Kidney epithelial cell (primary cell): ENCODE data around the gene SIAH1. TPM values are rescaled to one million over a fixed set of nuclear protein-coding genes. Genes with fewer than 3 reads are reported as not detected.

Experiments used
- DNase-seq: peaks from one replicate; pipeline ENCODE4 v3.0.0-alpha.2; 2010; ENCODE audit warnings: low read depth
- H3K27me3 ChIP-seq: 2 replicates; pipeline ENCODE4 v1.6.0; 2011; ENCODE audit warnings: low read length; ENCODE audit not compliant: control insufficient read depth, insufficient read depth
- H3K36me3 ChIP-seq: 2 replicates; pipeline ENCODE4 v1.5.1; 2011; ENCODE audit warnings: low read length; ENCODE audit not compliant: control insufficient read depth, insufficient read depth
- H3K4me3 ChIP-seq: 2 replicates; pipeline ENCODE4 v1.5.1; 2011; ENCODE audit warnings: low read depth, mild to moderate bottlenecking, control low read depth, low read length
- total RNA-seq: library from RNA; depleted of rRNA; stranded (reverse); fragments of >200 nt; gene quantifications from 2 replicates; pipeline ENCODE4 v1.2.3, GENCODE V29; 2015
- TF ChIP-seq, protein P1 (sequence below): IDR thresholded peaks from 2 replicates; pipeline ENCODE4 v1.5.1; 2011; ENCODE audit warnings: mild to moderate bottlenecking, moderate library complexity, low read length, control low read depth, inconsistent platforms; ENCODE audit not compliant: insufficient read depth, poor library complexity, severe bottlenecking

Gene SIAH1
- total RNA-seq, 1 donor from 2014 or later: 30.3 TPM

DNA sequence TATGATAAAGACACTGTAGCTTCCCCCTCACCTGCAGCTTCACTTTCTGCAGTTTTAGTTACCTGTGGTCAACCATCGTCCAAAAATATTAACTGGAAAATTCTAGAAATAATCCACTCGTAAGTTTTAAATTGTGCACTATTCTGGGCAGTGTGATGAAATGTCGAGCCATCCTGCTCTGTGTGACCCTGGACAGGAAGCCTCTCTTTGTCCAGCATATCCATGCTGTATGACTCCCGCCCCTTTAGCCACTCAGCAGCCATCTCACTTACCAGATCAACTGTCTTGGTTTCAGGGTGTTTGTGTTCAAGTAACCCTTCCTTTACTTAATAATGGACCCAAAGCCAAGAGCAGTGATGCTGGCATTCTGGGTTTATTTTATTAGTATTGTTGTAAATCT lies 56.1 kb downstream of the SIAH1 start:
- H3K4me3 ChIP-seq: no peak overlapping the region
- no peak for DNase-seq

DNA sequence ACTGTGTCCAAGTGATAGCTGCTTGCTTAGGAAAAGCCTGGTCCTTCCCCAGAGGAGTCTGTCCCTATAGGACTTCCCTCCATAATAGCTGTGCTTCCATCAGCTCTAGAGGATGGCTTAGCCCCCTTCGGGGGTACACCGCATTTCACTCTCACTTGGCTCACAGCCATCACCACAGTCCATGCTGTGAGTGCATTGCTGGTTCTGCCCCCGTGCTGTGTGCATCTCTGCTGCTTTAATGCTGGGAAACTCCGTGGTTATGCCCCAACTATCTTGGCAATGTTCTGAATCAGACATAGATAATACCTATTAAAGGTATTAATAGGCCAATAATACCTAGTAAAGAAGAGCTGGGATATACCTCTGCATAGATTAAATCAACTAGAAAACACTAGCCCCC lies 58.3 kb downstream of the SIAH1 start:
- Histone ChIP-seq H3K36me3 (no peaks in the 10 kb centered on the region), H3K27me3 (no peaks in the 10 kb centered on the region), H3K4me3 (no peak overlapping the region)
- TF ChIP-seq, protein P1, sequence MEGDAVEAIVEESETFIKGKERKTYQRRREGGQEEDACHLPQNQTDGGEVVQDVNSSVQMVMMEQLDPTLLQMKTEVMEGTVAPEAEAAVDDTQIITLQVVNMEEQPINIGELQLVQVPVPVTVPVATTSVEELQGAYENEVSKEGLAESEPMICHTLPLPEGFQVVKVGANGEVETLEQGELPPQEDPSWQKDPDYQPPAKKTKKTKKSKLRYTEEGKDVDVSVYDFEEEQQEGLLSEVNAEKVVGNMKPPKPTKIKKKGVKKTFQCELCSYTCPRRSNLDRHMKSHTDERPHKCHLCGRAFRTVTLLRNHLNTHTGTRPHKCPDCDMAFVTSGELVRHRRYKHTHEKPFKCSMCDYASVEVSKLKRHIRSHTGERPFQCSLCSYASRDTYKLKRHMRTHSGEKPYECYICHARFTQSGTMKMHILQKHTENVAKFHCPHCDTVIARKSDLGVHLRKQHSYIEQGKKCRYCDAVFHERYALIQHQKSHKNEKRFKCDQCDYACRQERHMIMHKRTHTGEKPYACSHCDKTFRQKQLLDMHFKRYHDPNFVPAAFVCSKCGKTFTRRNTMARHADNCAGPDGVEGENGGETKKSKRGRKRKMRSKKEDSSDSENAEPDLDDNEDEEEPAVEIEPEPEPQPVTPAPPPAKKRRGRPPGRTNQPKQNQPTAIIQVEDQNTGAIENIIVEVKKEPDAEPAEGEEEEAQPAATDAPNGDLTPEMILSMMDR: no peak
- no peak for DNase-seq

More for the DNA sequence above, 56.1 kb downstream of the SIAH1 start:
- Histone ChIP-seq H3K27me3 (no peaks in the 10 kb centered on the region), H3K36me3 (no peaks in the 10 kb centered on the region)
- TF ChIP-seq, protein P1: no peak

DNA sequence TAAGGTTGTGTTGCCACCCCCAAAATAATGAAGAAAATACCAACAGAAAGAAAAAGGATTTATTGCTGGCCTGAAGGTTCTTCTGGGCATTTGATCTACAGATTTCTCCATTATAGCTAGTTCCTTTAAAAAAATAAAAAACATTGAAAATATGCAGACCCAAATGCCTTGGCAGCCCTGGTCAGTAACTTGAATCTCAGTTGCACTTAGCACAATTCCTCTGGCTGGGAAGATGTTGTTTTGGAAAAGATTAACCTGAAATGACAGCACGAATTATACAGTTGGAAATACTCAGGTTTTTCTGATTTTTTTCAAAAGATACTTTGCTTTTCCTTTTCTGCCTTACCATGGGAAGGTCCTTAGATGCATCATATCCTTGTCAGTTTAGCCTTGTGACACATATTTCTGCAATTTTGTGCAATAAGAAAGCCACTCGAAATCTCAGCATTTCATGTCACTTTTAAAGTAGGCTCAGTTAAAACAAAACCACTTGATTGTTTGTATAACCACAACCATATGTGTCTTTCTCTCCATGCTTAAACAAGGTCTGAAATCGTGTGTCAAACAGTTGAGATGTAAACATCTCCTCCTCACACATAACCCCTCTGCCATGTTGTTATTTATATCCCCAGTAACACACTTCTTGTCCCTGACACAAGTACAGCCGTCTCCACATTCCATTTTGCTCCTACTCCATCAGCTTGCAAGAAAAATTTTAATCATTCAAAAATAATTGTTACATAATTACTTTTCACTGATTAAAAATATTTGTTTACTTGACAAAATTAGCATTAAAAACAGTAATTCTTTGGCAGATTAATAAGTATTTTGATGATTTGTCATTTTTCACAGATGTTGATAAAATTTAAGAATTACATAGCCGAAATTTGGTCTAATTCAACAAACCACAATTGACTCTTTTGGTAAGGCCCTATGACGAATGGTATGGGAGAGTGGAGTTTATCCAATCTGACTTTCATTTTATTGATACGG lies 61.1 kb downstream of the SIAH1 start:
- TF ChIP-seq, protein P1: no peak
- no peaks in the 10 kb centered on the region for H3K27me3 ChIP-seq
- no peak for DNase-seq

DNA sequence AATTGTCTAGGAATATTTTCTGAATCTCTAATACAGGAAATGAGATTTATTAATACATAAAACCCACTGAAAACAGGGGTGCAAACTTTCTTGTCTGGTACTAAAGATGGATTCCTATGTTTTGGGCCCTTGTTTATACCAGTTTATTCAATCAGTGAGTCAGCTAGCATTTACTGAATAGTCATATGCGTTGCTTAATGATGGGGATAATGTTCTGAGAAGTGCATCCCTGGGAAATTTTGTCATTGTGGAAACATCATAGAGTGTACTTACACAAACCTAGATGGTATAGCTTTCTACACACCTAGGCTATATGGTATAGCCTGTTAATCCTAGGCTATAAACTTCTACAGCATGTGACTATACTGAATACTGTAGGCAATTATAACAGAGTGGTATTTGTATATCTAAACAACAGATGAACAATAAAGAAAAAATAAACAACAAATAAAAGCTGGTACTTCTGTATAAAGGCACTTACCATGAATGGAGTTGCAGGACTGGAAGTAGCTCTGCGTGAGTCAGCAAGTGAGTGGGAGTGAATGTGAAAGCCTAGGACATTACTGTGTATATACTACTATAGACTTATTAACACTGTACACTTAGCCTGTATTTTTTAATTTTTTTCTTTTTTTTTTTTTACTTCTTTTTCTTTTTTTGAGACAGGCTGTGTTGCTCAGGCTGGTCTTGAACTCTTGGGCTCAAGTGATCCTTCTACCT lies 63.7 kb downstream of the SIAH1 start:
- no peak overlapping the region for H3K4me3 ChIP-seq
- H3K36me3 ChIP-seq: no peaks in the 10 kb centered on the region
- DNase-seq: no peak
- H3K27me3 ChIP-seq: no peaks in the 10 kb centered on the region
- TF ChIP-seq, protein P1: no peak

More for the DNA sequence above, 61.1 kb downstream of the SIAH1 start:
- H3K4me3 ChIP-seq: no peak overlapping the region
- H3K36me3 ChIP-seq: no peaks in the 10 kb centered on the region

DNA sequence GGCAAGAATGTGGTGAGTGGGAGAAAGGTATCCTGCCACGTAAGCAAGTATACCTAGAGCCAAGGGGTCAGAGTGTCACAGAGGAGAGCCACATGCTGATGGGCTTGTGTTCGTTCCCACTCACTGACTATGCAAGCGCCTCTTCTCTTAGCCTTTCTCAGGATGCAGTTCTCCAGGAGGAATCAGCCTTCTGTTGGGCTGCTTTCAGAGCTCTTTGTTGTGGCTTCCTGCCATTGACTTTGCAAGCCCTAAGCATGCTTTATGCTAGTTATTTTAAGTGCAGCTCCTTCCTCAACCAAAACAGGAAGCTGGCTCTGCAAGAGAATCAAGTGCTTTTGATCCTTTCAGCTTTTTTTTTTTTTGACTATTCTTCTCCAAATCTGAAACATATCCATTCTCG lies 66.6 kb downstream of the SIAH1 start:
- TF ChIP-seq, protein P1: no peak
- Histone ChIP-seq H3K4me3 (no peak overlapping the region), H3K27me3 (no peaks in the 10 kb centered on the region), H3K36me3 (no peaks in the 10 kb centered on the region)
- no peak for DNase-seq
